GM23338 (cell line): Measurements from ENCODE around the gene CTNNBIP1. TPM values are rescaled to one million over a fixed set of nuclear protein-coding genes. Genes with fewer than 3 reads are reported as not detected.

ENCODE experiments used
- ATAC-seq: fragments of 200-7000 bp; cut with Tn5 transposase; 3 replicates; pipeline ENCODE4 v1.9.1; 2020
- DNase-seq: peaks from one replicate; pipeline ENCODE4 v3.0.0-alpha.2; 2015; ENCODE audit warnings: low spot score
- H2AFZ ChIP-seq: fragments of 200-600 bp; sonication (generic); 2 replicates; pipeline ENCODE4 v1.8.0; 2016; ENCODE audit warnings: antibody characterized with exemption, mild to moderate bottlenecking, moderate library complexity
- H3F3A ChIP-seq: fragments of 200-600 bp; sonication (generic); replicated peaks from 2 replicates; pipeline ENCODE4 v1.8.0; 2017; ENCODE audit warnings: antibody characterized with exemption, mixed run types, low read depth
- H3K27ac ChIP-seq: fragments of 200-600 bp; sonication (generic); 2 replicates; pipeline ENCODE4 v1.6.1; 2016; ENCODE audit warnings: low read depth
- H3K27me3 ChIP-seq: fragments of 200-600 bp; sonication (generic); 2 replicates; pipeline ENCODE4 v1.8.0; 2016; ENCODE audit warnings: mild to moderate bottlenecking, mixed run types, moderate library complexity; ENCODE audit not compliant: insufficient read depth
- H3K36me3 ChIP-seq: fragments of 200-600 bp; sonication (generic); 2 replicates; pipeline ENCODE4 v1.8.0; 2016; ENCODE audit warnings: mild to moderate bottlenecking; ENCODE audit not compliant: insufficient read depth
- H3K4me1 ChIP-seq: fragments of 200-600 bp; sonication (generic); 2 replicates; pipeline ENCODE4 v1.8.0; 2016; ENCODE audit warnings: mild to moderate bottlenecking, moderate library complexity; ENCODE audit not compliant: insufficient read depth
- H3K4me2 ChIP-seq: fragments of 200-600 bp; sonication (generic); 2 replicates; pipeline ENCODE4 v1.7.1; 2017; ENCODE audit warnings: mixed run types
- H3K4me3 ChIP-seq: fragments of 200-600 bp; sonication (generic); 2 replicates; pipeline ENCODE4 v1.6.1; 2016; ENCODE audit warnings: mixed run types
- H3K79me2 ChIP-seq: fragments of 200-600 bp; sonication (generic); replicated peaks from 2 replicates; pipeline ENCODE4 v1.8.0; 2017; ENCODE audit warnings: mild to moderate bottlenecking; ENCODE audit not compliant: insufficient read depth
- H3K9me2 ChIP-seq: fragments of 200-600 bp; sonication (generic); 2 replicates; pipeline ENCODE4 v1.8.0; 2017; ENCODE audit not compliant: insufficient read depth
- H4K20me1 ChIP-seq: fragments of 200-600 bp; sonication (generic); replicated peaks from 2 replicates; pipeline ENCODE4 v1.8.0; 2017; ENCODE audit warnings: mild to moderate bottlenecking; ENCODE audit not compliant: insufficient read depth
- H3K27ac Mint-ChIP-seq: 2 replicates; pipeline ENCODE4 v1.8.0; 2020; ENCODE audit warnings: inconsistent platforms, mild to moderate bottlenecking, moderate library complexity, mixed read lengths
- H3K27me3 Mint-ChIP-seq: 3 replicates; pipeline ENCODE4 v1.8.0; 2022; ENCODE audit warnings: low read depth, mild to moderate bottlenecking, moderate library complexity, mixed read lengths, inconsistent platforms; ENCODE audit not compliant: insufficient read depth, poor library complexity
- H3K36me3 Mint-ChIP-seq: 3 replicates; pipeline ENCODE4 v1.8.0; 2021; ENCODE audit warnings: low read depth, mild to moderate bottlenecking, inconsistent platforms, moderate library complexity, mixed read lengths
- H3K4me1 Mint-ChIP-seq: 3 replicates; pipeline ENCODE4 v1.8.0; 2020; ENCODE audit warnings: mild to moderate bottlenecking, inconsistent platforms, mixed read lengths
- H3K4me3 Mint-ChIP-seq: 3 replicates; pipeline ENCODE4 v1.8.0; 2021; ENCODE audit warnings: moderate library complexity, mild to moderate bottlenecking, inconsistent platforms, mixed read lengths
- H3K9me3 Mint-ChIP-seq: 3 replicates; pipeline ENCODE4 v1.8.0; 2020; ENCODE audit warnings: moderate library complexity, mild to moderate bottlenecking, inconsistent platforms, mixed read lengths
- ETS1 ChIP-seq: IDR thresholded peaks from 2 replicates; pipeline ENCODE4 v1.6.1; 2016; ENCODE audit warnings: antibody characterized with exemption
- EZH2 ChIP-seq: fragments of 200-600 bp; sonication (generic); IDR thresholded peaks from one replicate; pipeline ENCODE4 v1.8.0; 2017; ENCODE audit warnings: antibody characterized with exemption, mild to moderate bottlenecking, low read depth; ENCODE audit not compliant: unreplicated experiment
- EZH2phosphoT487 ChIP-seq: fragments of 200-600 bp; sonication (generic); IDR thresholded peaks from one replicate; pipeline ENCODE4 v1.8.1; 2018; ENCODE audit warnings: antibody characterized with exemption; ENCODE audit not compliant: unreplicated experiment
- STAT1 ChIP-seq: IDR thresholded peaks from one replicate; pipeline ENCODE4 v1.6.1; 2016; ENCODE audit warnings: antibody characterized with exemption; ENCODE audit not compliant: unreplicated experiment
- ZNF114 ChIP-seq: fragments of 250-450 bp; sonication (Bioruptor Pico); IDR thresholded peaks from 2 replicates; pipeline ENCODE4 v1.5.0; 2020; ENCODE audit warnings: mild to moderate bottlenecking, moderate library complexity
- polyA plus RNA-seq: library from polyadenylated mRNA; unstranded; fragments of >200 nt; fragmentation: Nextera tagmentation; extraction: Ambion mirVana; gene quantifications from 2 replicates; pipeline ENCODE4 v1.2.1, GENCODE V29; 2016
- total RNA-seq: library from RNA; depleted of rRNA; stranded (reverse); fragments of >200 nt; shearing (Covaris generic); gene quantifications from 2 replicates; pipeline ENCODE4 v1.2.3, GENCODE V29; 2014
- TF ChIP-seq, protein P1 (sequence below): IDR thresholded peaks from one replicate; pipeline ENCODE4 v1.6.1; 2018; ENCODE audit warnings: antibody characterized with exemption; ENCODE audit not compliant: unreplicated experiment

CTNNBIP1 gene
- total and polyA plus RNA-seq, 2 experiments from 2014 or later, result 30.3 to 55.1 TPM

DNA sequence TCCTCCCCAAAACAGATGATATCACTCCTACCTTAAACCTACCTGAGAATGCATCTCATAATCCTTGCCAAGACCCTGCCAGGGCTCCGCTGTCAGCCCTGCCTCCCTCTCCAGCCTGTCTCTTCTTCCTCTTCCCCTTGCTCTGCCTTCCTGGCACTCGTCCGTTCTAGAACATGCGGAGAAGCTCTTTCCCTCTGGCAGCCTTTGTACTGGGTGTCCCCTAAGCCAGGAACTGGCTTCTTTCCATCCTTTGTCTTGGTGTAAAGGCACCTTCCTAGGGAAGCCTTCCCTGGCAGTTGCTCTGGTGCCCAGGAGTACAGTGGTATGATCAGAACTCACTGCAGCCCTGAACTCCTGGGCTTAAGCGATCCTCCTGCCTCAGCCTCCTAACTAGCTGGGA, 36.1 kb downstream of the CTNNBIP1 start:
- Histone ChIP-seq H3K4me1 (peaks cover 10% of the 10 kb centered on the region), H4K20me1 (0 out of 2 replicates have a peak, but pooled peaks cover 2% of the 10 kb centered on the region), H3K4me3 (no peak overlapping the region), H3K79me2 (no peaks in the 10 kb centered on the region), H3K9me2 (no peaks in the 10 kb centered on the region), H3K4me2 (no peak overlapping the region), H3F3A (no peaks in the 10 kb centered on the region), H3K36me3 (no peaks in the 10 kb centered on the region), H3K27ac (no peak overlapping the region), H3K27me3 (no peaks in the 10 kb centered on the region), H2AFZ (no peak overlapping the region)
- H3K4me3 Mint-ChIP-seq, result no peak overlapping the region
- TF ChIP-seq, protein P1, sequence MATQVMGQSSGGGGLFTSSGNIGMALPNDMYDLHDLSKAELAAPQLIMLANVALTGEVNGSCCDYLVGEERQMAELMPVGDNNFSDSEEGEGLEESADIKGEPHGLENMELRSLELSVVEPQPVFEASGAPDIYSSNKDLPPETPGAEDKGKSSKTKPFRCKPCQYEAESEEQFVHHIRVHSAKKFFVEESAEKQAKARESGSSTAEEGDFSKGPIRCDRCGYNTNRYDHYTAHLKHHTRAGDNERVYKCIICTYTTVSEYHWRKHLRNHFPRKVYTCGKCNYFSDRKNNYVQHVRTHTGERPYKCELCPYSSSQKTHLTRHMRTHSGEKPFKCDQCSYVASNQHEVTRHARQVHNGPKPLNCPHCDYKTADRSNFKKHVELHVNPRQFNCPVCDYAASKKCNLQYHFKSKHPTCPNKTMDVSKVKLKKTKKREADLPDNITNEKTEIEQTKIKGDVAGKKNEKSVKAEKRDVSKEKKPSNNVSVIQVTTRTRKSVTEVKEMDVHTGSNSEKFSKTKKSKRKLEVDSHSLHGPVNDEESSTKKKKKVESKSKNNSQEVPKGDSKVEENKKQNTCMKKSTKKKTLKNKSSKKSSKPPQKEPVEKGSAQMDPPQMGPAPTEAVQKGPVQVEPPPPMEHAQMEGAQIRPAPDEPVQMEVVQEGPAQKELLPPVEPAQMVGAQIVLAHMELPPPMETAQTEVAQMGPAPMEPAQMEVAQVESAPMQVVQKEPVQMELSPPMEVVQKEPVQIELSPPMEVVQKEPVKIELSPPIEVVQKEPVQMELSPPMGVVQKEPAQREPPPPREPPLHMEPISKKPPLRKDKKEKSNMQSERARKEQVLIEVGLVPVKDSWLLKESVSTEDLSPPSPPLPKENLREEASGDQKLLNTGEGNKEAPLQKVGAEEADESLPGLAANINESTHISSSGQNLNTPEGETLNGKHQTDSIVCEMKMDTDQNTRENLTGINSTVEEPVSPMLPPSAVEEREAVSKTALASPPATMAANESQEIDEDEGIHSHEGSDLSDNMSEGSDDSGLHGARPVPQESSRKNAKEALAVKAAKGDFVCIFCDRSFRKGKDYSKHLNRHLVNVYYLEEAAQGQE, result no peak
- TF ChIP-seq ETS1 (no peak), ZNF114 (CRISPR knock-in tag) (no peak), STAT1 (no peak)
- no peak for ATAC-seq
- H3K27ac Mint-ChIP-seq, result no peak overlapping the region
- no peaks in the 10 kb centered on the region; the same call in 2 of the 3 replicates for H3K36me3 Mint-ChIP-seq
- H3K27me3 Mint-ChIP-seq, result peaks cover 12% of the 10 kb centered on the region
- H3K9me3 Mint-ChIP-seq, result no peaks in the 10 kb centered on the region
- DNase-seq, result no peak
- peaks cover 13% of the 10 kb centered on the region for H3K4me1 Mint-ChIP-seq

GRCh38 chr1:9873385-9873784, 36.7 kb downstream of the CTNNBIP1 start:
- Mint-ChIP-seq H3K4me1 (peaks cover 12% of the 10 kb centered on the region), H3K36me3 (no peaks in the 10 kb centered on the region; the same call in 2 of the 3 replicates), H3K27me3 (peaks cover 12% of the 10 kb centered on the region), H3K27ac (no peak overlapping the region), H3K9me3 (no peaks in the 10 kb centered on the region), H3K4me3 (no peak overlapping the region)
- no peak for DNase-seq
- H4K20me1 ChIP-seq, result 0 out of 2 replicates have a peak, but pooled peaks cover 2% of the 10 kb centered on the region
- H3K79me2 ChIP-seq, result no peaks in the 10 kb centered on the region
- no peak overlapping the region for H3K4me3 ChIP-seq
- H3K36me3 ChIP-seq, result no peaks in the 10 kb centered on the region
- peaks cover 10% of the 10 kb centered on the region for H3K4me1 ChIP-seq
- no peak for ATAC-seq
- H3K27me3 ChIP-seq, result no peaks in the 10 kb centered on the region
- no peaks in the 10 kb centered on the region for H3F3A ChIP-seq
- no peak overlapping the region for H2AFZ ChIP-seq
- H3K27ac ChIP-seq, result no peak overlapping the region
- no peak overlapping the region for H3K4me2 ChIP-seq
- no peaks in the 10 kb centered on the region for H3K9me2 ChIP-seq
- TF ChIP-seq STAT1 (no peak), EZH2phosphoT487 (no peak), EZH2 (no peak)
- TF ChIP-seq, protein P1, result no peak
